NCI-H1092 (cell line): Measurements from ENCODE around the gene TTC7B.

Source experiments
- DNase-seq: peaks from one replicate; lab custom pipeline; 2025; lab: John Stamatoyannopoulos, UW

The TTC7B gene

GRCh38 chr14:90489306-90489705 lies 326.9 kb downstream of the TTC7B start:
- DNase-seq: no peak

- no peak for DNase-seq
Measured at GRCh38 chr14:90488256-90488655, 328.0 kb downstream of the TTC7B start.

- no peak for DNase-seq
Measured at GRCh38 chr14:90487462-90487861, 328.8 kb downstream of the TTC7B start.

GRCh38 chr14:90487031-90487430 lies 329.2 kb downstream of the TTC7B start:
- peak; percentile 59 for DNase-seq

GRCh38 chr14:90484291-90484690 lies 331.9 kb downstream of the TTC7B start:
- no peak for DNase-seq

- peak; percentile 54 for DNase-seq
Measured at GRCh38 chr14:90483571-90483974, 332.7 kb downstream of the TTC7B start.

GRCh38 chr14:90483117-90483516 lies 333.1 kb downstream of the TTC7B start:
- DNase-seq: no peak

- DNase-seq: no peak
Measured at GRCh38 chr14:90475298-90475697, 340.9 kb downstream of the TTC7B start.
